ENCODE data around the gene KCNMA1.

The KCNMA1 gene

GRCh38 chr10:77493239-77493806, 144.3 kb downstream of the KCNMA1 start:
- no CpG with 5 or more reads among the region's 13 CpGs for WGBS (ENCODE audit: extremely low coverage, insufficient coverage, low lambda C conversion rate)
- no peaks in the 10 kb centered on the region for H3K4me1 ChIP-seq (ENCODE audit: control insufficient read depth, low read depth, low read length)

GRCh38 chr10:77492368-77492994, 145.1 kb downstream of the KCNMA1 start:
- no peak overlapping the region for H3K56ac ChIP-seq (ENCODE audit: low read length)
- no peak overlapping the region for H3K27ac ChIP-seq (ENCODE audit: low read depth, low read length)
- no peak overlapping the region for H2BK5ac ChIP-seq (ENCODE audit: low read length)
- no peak overlapping the region for H3K4ac ChIP-seq (ENCODE audit: low read depth, low read length)
- peak overlapping the region; percentile 34 for H3K23ac ChIP-seq (ENCODE audit: low read length)
- no peaks in the 10 kb centered on the region for H3K4me1 ChIP-seq (ENCODE audit: control insufficient read depth, low read depth, low read length)
- H3K9ac ChIP-seq (ENCODE audit: low read length): no peak overlapping the region
- no peaks in the 10 kb centered on the region for H3K27me3 ChIP-seq (ENCODE audit: insufficient read depth, low read length, poor library complexity)
- H3K4me2 ChIP-seq (ENCODE audit: low read length): no peak overlapping the region
- H4K8ac ChIP-seq (ENCODE audit: low read depth, low read length): no peak overlapping the region
- H3K18ac ChIP-seq (ENCODE audit: low read length): no peak overlapping the region
- no peak overlapping the region for H3K4me3 ChIP-seq (ENCODE audit: low read length)
- no peak overlapping the region for H2BK15ac ChIP-seq (replicated peaks; ENCODE audit: low read depth)
- no CpG with 5 or more reads among the region's 4 CpGs for WGBS (ENCODE audit: extremely low coverage, insufficient coverage, low lambda C conversion rate)
- H3K79me1 ChIP-seq (ENCODE audit: low read length): no peaks in the 10 kb centered on the region
- no peak overlapping the region for H2BK120ac ChIP-seq (ENCODE audit: low read depth, low read length)
- DNase-seq: no peak
- no peaks in the 10 kb centered on the region for H3K79me2 ChIP-seq (ENCODE audit: control insufficient read depth, insufficient read depth, low read length)
- no peaks in the 10 kb centered on the region for H3K36me3 ChIP-seq (ENCODE audit: control insufficient read depth, insufficient read depth, low read length)
- H2AK5ac ChIP-seq (ENCODE audit: low read length): no peak overlapping the region
- no peak overlapping the region for H4K5ac ChIP-seq (ENCODE audit: low read length)

More at GRCh38 chr10:77493239-77493806, 144.3 kb downstream of the KCNMA1 start:
- H3K4ac ChIP-seq (ENCODE audit: low read depth, low read length): no peak overlapping the region
- H3K23ac ChIP-seq (ENCODE audit: low read length): no peak overlapping the region
- H2BK120ac ChIP-seq (ENCODE audit: low read depth, low read length): no peak overlapping the region
- no peak overlapping the region for H3K4me3 ChIP-seq (ENCODE audit: low read length)
- H3K9ac ChIP-seq (ENCODE audit: low read length): no peak overlapping the region
- H3K27me3 ChIP-seq (ENCODE audit: insufficient read depth, low read length, poor library complexity): no peaks in the 10 kb centered on the region
- H2BK15ac ChIP-seq (replicated peaks; ENCODE audit: low read depth): no peak overlapping the region
- no peak overlapping the region for H3K4me2 ChIP-seq (ENCODE audit: low read length)
- no peaks in the 10 kb centered on the region for H3K36me3 ChIP-seq (ENCODE audit: control insufficient read depth, insufficient read depth, low read length)
- H4K8ac ChIP-seq (ENCODE audit: low read depth, low read length): no peak overlapping the region
- no peak overlapping the region for H3K18ac ChIP-seq (ENCODE audit: low read length)
- no peak overlapping the region for H2BK5ac ChIP-seq (ENCODE audit: low read length)
- H3K56ac ChIP-seq (ENCODE audit: low read length): no peak overlapping the region
- H4K5ac ChIP-seq (ENCODE audit: low read length): no peak overlapping the region
- no peak overlapping the region for H2AK5ac ChIP-seq (ENCODE audit: low read length)
- H3K27ac ChIP-seq (ENCODE audit: low read depth, low read length): no peak overlapping the region
- no peaks in the 10 kb centered on the region for H3K79me2 ChIP-seq (ENCODE audit: control insufficient read depth, insufficient read depth, low read length)
- H3K79me1 ChIP-seq (ENCODE audit: low read length): no peaks in the 10 kb centered on the region
- no peak for DNase-seq

- Histone ChIP-seq H2AK5ac (ENCODE audit: low read length) (no peak overlapping the region), H3K27me3 (ENCODE audit: insufficient read depth, low read length, poor library complexity) (no peaks in the 10 kb centered on the region), H3K4ac (ENCODE audit: low read depth, low read length) (no peak overlapping the region), H2BK120ac (ENCODE audit: low read depth, low read length) (no peak overlapping the region), H3K79me1 (ENCODE audit: low read length) (no peaks in the 10 kb centered on the region), H2BK5ac (ENCODE audit: low read length) (no peak overlapping the region), H3K4me1 (ENCODE audit: control insufficient read depth, low read depth, low read length) (no peaks in the 10 kb centered on the region), H3K4me2 (ENCODE audit: low read length) (no peak overlapping the region), H2BK15ac (replicated peaks; ENCODE audit: low read depth) (no peak overlapping the region), H4K5ac (ENCODE audit: low read length) (no peak overlapping the region), H3K36me3 (ENCODE audit: control insufficient read depth, insufficient read depth, low read length) (no peaks in the 10 kb centered on the region), H3K18ac (ENCODE audit: low read length) (no peak overlapping the region), H4K8ac (ENCODE audit: low read depth, low read length) (no peak overlapping the region), H3K9ac (ENCODE audit: low read length) (no peak overlapping the region), H3K79me2 (ENCODE audit: control insufficient read depth, insufficient read depth, low read length) (no peaks in the 10 kb centered on the region), H3K23ac (ENCODE audit: low read length) (no peak overlapping the region), H3K27ac (ENCODE audit: low read depth, low read length) (no peak overlapping the region), H3K56ac (ENCODE audit: low read length) (no peak overlapping the region), H3K4me3 (ENCODE audit: low read length) (no peak overlapping the region)
- WGBS (ENCODE audit: extremely low coverage, insufficient coverage, low lambda C conversion rate): no CpG with 5 or more reads among the region's 6 CpGs
- no peak for DNase-seq
Measured at GRCh38 chr10:77490534-77491314, 146.9 kb downstream of the KCNMA1 start.

- Histone ChIP-seq H2BK15ac (replicated peaks; ENCODE audit: low read depth) (no peak overlapping the region), H4K8ac (ENCODE audit: low read depth, low read length) (no peak overlapping the region), H3K27me3 (ENCODE audit: insufficient read depth, low read length, poor library complexity) (no peaks in the 10 kb centered on the region), H3K23ac (ENCODE audit: low read length) (no peak overlapping the region), H4K5ac (ENCODE audit: low read length) (no peak overlapping the region), H3K4me3 (ENCODE audit: low read length) (no peak overlapping the region), H3K79me2 (ENCODE audit: control insufficient read depth, insufficient read depth, low read length) (no peaks in the 10 kb centered on the region), H3K4me2 (ENCODE audit: low read length) (no peak overlapping the region), H2BK5ac (ENCODE audit: low read length) (no peak overlapping the region), H3K27ac (ENCODE audit: low read depth, low read length) (no peak overlapping the region), H3K79me1 (ENCODE audit: low read length) (no peaks in the 10 kb centered on the region), H3K36me3 (ENCODE audit: control insufficient read depth, insufficient read depth, low read length) (no peaks in the 10 kb centered on the region), H2BK120ac (ENCODE audit: low read depth, low read length) (no peak overlapping the region), H3K18ac (ENCODE audit: low read length) (no peak overlapping the region), H3K4ac (ENCODE audit: low read depth, low read length) (no peak overlapping the region), H3K56ac (ENCODE audit: low read length) (no peak overlapping the region), H3K9ac (ENCODE audit: low read length) (no peak overlapping the region), H3K4me1 (ENCODE audit: control insufficient read depth, low read depth, low read length) (no peaks in the 10 kb centered on the region), H2AK5ac (ENCODE audit: low read length) (no peak overlapping the region)
- no CpG with 5 or more reads among the region's 3 CpGs for WGBS (ENCODE audit: extremely low coverage, insufficient coverage, low lambda C conversion rate)
- no peak for DNase-seq
Measured at GRCh38 chr10:77486517-77486916, 151.1 kb downstream of the KCNMA1 start.

GRCh38 chr10:77485847-77486246, 151.8 kb downstream of the KCNMA1 start:
- Histone ChIP-seq H3K36me3 (ENCODE audit: control insufficient read depth, insufficient read depth, low read length) (no peaks in the 10 kb centered on the region), H4K5ac (ENCODE audit: low read length) (no peak overlapping the region), H2AK5ac (ENCODE audit: low read length) (no peak overlapping the region), H2BK120ac (ENCODE audit: low read depth, low read length) (no peak overlapping the region), H3K4ac (ENCODE audit: low read depth, low read length) (no peak overlapping the region), H3K79me2 (ENCODE audit: control insufficient read depth, insufficient read depth, low read length) (no peaks in the 10 kb centered on the region), H3K4me2 (ENCODE audit: low read length) (no peak overlapping the region), H3K27me3 (ENCODE audit: insufficient read depth, low read length, poor library complexity) (no peaks in the 10 kb centered on the region), H3K79me1 (ENCODE audit: low read length) (no peaks in the 10 kb centered on the region), H3K4me3 (ENCODE audit: low read length) (no peak overlapping the region), H3K56ac (ENCODE audit: low read length) (no peak overlapping the region), H3K23ac (ENCODE audit: low read length) (no peak overlapping the region), H3K4me1 (ENCODE audit: control insufficient read depth, low read depth, low read length) (no peaks in the 10 kb centered on the region), H3K27ac (ENCODE audit: low read depth, low read length) (no peak overlapping the region), H3K9ac (ENCODE audit: low read length) (no peak overlapping the region), H3K18ac (ENCODE audit: low read length) (no peak overlapping the region), H4K8ac (ENCODE audit: low read depth, low read length) (no peak overlapping the region), H2BK15ac (replicated peaks; ENCODE audit: low read depth) (no peak overlapping the region), H2BK5ac (ENCODE audit: low read length) (no peak overlapping the region)
- peak; percentile 44 for DNase-seq
- no CpG with 5 or more reads among the region's 2 CpGs for WGBS (ENCODE audit: extremely low coverage, insufficient coverage, low lambda C conversion rate)

Measured in mesendoderm (in vitro differentiated cells).